ENCODE measurements around the gene CHTF8.

Gene CHTF8

GRCh38 chr16:69089091-69089910 is 43.1 kb downstream of the CHTF8 start:
- TF ChIP-seq ZFX (IDR thresholded peaks at IDR 0.05; ENCODE audit: borderline replicate concordance) (no peak), CTCF (IDR thresholded peaks at IDR 0.05) (no peak)
- H3K27ac ChIP-seq, result no peak overlapping the region

- no peak overlapping the region for H3K27ac ChIP-seq
- no peak for TF ChIP-seq CTCF (IDR thresholded peaks at IDR 0.05)
- no peak for TF ChIP-seq ZFX (IDR thresholded peaks at IDR 0.05; ENCODE audit: borderline replicate concordance)
Measured at GRCh38 chr16:69088684-69089083, 43.7 kb downstream of the CHTF8 start.

GRCh38 chr16:69087161-69087581 is 45.2 kb downstream of the CHTF8 start:
- TF ChIP-seq ZFX (IDR thresholded peaks at IDR 0.05; ENCODE audit: borderline replicate concordance) (no peak), CTCF (IDR thresholded peaks at IDR 0.05) (no peak)
- no peak overlapping the region for H3K27ac ChIP-seq

GRCh38 chr16:69085032-69085695 is 47.2 kb downstream of the CHTF8 start:
- TF ChIP-seq CTCF (IDR thresholded peaks at IDR 0.05) (no peak), ZFX (IDR thresholded peaks at IDR 0.05; ENCODE audit: borderline replicate concordance) (no peak)
- H3K27ac ChIP-seq, result no peak overlapping the region

- no peak overlapping the region for H3K27ac ChIP-seq
- no peak for TF ChIP-seq ZFX (IDR thresholded peaks at IDR 0.05; ENCODE audit: borderline replicate concordance)
- TF ChIP-seq CTCF (IDR thresholded peaks at IDR 0.05), result no peak
Measured at GRCh38 chr16:69084289-69084688, 48.1 kb downstream of the CHTF8 start.

GRCh38 chr16:69083306-69083941 is 49.0 kb downstream of the CHTF8 start:
- no peak for TF ChIP-seq CTCF (IDR thresholded peaks at IDR 0.05)
- TF ChIP-seq ZFX (IDR thresholded peaks at IDR 0.05; ENCODE audit: borderline replicate concordance), result no peak
- no peak overlapping the region for H3K27ac ChIP-seq

All from 22Rv1 (cell line).